ENCODE data around the gene CCPG1.

The CCPG1 gene

GRCh38 chr15:55366981-55367380 is 41.2 kb downstream of the CCPG1 start (continued):
- TF ChIP-seq TCF4 (CRISPR knock-in tag; IDR thresholded peaks at IDR 0.05; ENCODE audit: borderline replicate concordance): no peak
- TF ChIP-seq ARNTL (CRISPR knock-in tag; IDR thresholded peaks at IDR 0.05; ENCODE audit: borderline replicate concordance, low read depth): no peak
- no peak for TF ChIP-seq SNAI2 (CRISPR knock-in tag; IDR thresholded peaks at IDR 0.05)
- no peak for TF ChIP-seq ZC3H10 (CRISPR knock-in tag; IDR thresholded peaks at IDR 0.05)

GRCh38 chr15:55362641-55363040 is 45.5 kb downstream of the CCPG1 start:
- no peak for TF ChIP-seq TSHZ2 (CRISPR knock-in tag; IDR thresholded peaks at IDR 0.05)
- no peak for TF ChIP-seq ZNF8 (CRISPR knock-in tag; IDR thresholded peaks at IDR 0.05)
- TF ChIP-seq SNAI2 (CRISPR knock-in tag; IDR thresholded peaks at IDR 0.05): no peak
- TF ChIP-seq PPARA (CRISPR knock-in tag; IDR thresholded peaks at IDR 0.05; ENCODE audit: borderline replicate concordance): no peak
- TF ChIP-seq CREB5 (CRISPR knock-in tag; IDR thresholded peaks at IDR 0.05; ENCODE audit: low read depth): no peak
- TF ChIP-seq TOX (CRISPR knock-in tag; IDR thresholded peaks at IDR 0.05; ENCODE audit: borderline replicate concordance): no peak
- no peak for TF ChIP-seq ESRRG (CRISPR knock-in tag; IDR thresholded peaks at IDR 0.05)
- no peak for TF ChIP-seq POU6F1 (CRISPR knock-in tag; IDR thresholded peaks at IDR 0.05; ENCODE audit: borderline replicate concordance, low read depth)
- no peak for TF ChIP-seq CSRNP3 (CRISPR knock-in tag; IDR thresholded peaks at IDR 0.05)
- TF ChIP-seq BACH2 (CRISPR knock-in tag; IDR thresholded peaks at IDR 0.05; ENCODE audit: borderline replicate concordance): no peak
- no peak for TF ChIP-seq ZFP30 (CRISPR knock-in tag; IDR thresholded peaks at IDR 0.05)
- TF ChIP-seq, protein P1, sequence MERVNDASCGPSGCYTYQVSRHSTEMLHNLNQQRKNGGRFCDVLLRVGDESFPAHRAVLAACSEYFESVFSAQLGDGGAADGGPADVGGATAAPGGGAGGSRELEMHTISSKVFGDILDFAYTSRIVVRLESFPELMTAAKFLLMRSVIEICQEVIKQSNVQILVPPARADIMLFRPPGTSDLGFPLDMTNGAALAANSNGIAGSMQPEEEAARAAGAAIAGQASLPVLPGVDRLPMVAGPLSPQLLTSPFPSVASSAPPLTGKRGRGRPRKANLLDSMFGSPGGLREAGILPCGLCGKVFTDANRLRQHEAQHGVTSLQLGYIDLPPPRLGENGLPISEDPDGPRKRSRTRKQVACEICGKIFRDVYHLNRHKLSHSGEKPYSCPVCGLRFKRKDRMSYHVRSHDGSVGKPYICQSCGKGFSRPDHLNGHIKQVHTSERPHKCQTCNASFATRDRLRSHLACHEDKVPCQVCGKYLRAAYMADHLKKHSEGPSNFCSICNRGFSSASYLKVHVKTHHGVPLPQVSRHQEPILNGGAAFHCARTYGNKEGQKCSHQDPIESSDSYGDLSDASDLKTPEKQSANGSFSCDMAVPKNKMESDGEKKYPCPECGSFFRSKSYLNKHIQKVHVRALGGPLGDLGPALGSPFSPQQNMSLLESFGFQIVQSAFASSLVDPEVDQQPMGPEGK (CRISPR knock-in tag; IDR thresholded peaks at IDR 0.05; ENCODE audit: borderline replicate concordance): no peak
- TF ChIP-seq ZNF70 (CRISPR knock-in tag; IDR thresholded peaks at IDR 0.05): no peak
- ATAC-seq: no peak

- no peak for ATAC-seq
- TF ChIP-seq ZC3H10 (CRISPR knock-in tag; IDR thresholded peaks at IDR 0.05) (no peak), ZFP3 (CRISPR knock-in tag; IDR thresholded peaks at IDR 0.05) (no peak)
Measured at GRCh38 chr15:55361048-55361447, 47.1 kb downstream of the CCPG1 start.

DNA sequence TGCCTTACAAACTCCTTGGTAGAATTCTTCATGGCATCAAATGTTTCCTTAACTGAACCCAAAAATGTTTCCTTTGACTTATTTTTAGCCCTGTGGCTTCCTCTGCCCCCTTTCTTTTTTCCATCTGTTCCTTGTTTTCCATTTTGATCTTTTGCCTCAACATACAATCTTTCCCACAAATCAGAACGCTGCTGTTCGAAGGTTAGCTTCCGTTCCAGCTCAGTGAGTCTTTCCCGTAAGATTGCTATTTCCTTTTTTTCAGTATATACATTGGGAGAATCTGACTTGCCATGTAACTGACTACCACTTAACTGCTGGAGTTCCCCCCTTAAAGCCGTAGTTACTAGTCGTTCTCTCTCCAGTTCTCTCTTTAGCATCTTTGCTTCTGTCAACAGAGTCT is 47.9 kb downstream of the CCPG1 start:
- TF ChIP-seq PPARA (CRISPR knock-in tag; IDR thresholded peaks at IDR 0.05; ENCODE audit: borderline replicate concordance) (no peak), RARB (CRISPR knock-in tag; IDR thresholded peaks at IDR 0.05) (no peak), CREB5 (CRISPR knock-in tag; IDR thresholded peaks at IDR 0.05; ENCODE audit: low read depth) (no peak), ZNF8 (CRISPR knock-in tag; IDR thresholded peaks at IDR 0.05) (no peak), ZNF70 (CRISPR knock-in tag; IDR thresholded peaks at IDR 0.05) (no peak), TOX (CRISPR knock-in tag; IDR thresholded peaks at IDR 0.05; ENCODE audit: borderline replicate concordance) (no peak), ZNF565 (CRISPR knock-in tag; conservative IDR thresholded peaks at IDR 0.05; ENCODE audit: low read depth) (no peak), TCF4 (CRISPR knock-in tag; IDR thresholded peaks at IDR 0.05; ENCODE audit: borderline replicate concordance) (no peak), ARNTL (CRISPR knock-in tag; IDR thresholded peaks at IDR 0.05; ENCODE audit: borderline replicate concordance, low read depth) (no peak), ZFP3 (CRISPR knock-in tag; IDR thresholded peaks at IDR 0.05) (no peak), CSDC2 (CRISPR knock-in tag; IDR thresholded peaks at IDR 0.05) (no peak)
- no peak for ATAC-seq
